Gastrocnemius medialis (tissue), 4 donors: Measurements from ENCODE around the gene FKBP1A.

Experiments used
- CTCF ChIP-seq, 5 experiments: fragments of 450-650 bp in 3 of 5; fragments of 200-600 bp in 2 of 5; sonication (generic) in 2 of 5; IDR thresholded peaks in 4 of 5; conservative IDR thresholded peaks in 1 of 5; 1 replicate in 4 of 5; 2 replicates in 1 of 5; pipeline ENCODE4 v1.5.1; 2016 to 2019; ENCODE audit warnings: antibody characterized with exemption in 5 of 5, mild to moderate bottlenecking in 3 of 5, moderate library complexity in 3 of 5
- POLR2A ChIP-seq, 2 donors: fragments of 450-650 bp; IDR thresholded peaks; one replicate each; pipeline ENCODE4 v1.6.1; 2017; ENCODE audit warnings: antibody characterized with exemption in 2 of 2, mild to moderate bottlenecking in 2 of 2, moderate library complexity in 2 of 2

GRCh38 chr20:1370548-1371110 lies 22.2 kb downstream of the FKBP1A start:
- TF ChIP-seq CTCF (IDR thresholded peaks at IDR 0.05 in 4 of 5, conservative IDR thresholded peaks at IDR 0.05 in 1 of 5) (no peak), POLR2A (IDR thresholded peaks at IDR 0.05) (no peak)
